GM12878 (cell line): ENCODE measurements around the gene PPP1R12B. TPM values are rescaled to one million over a fixed set of nuclear protein-coding genes. Genes with fewer than 3 reads are reported as not detected.
"Not testable (repeated sequence)": the region's sequence is repeated elsewhere in the genome, so short reads cannot be mapped to it uniquely, and the experiment has no call there.

Source experiments
- ATAC-seq: fragments of 200-7000 bp; cut with Tn5 transposase; 3 replicates; pipeline ENCODE4 v1.9.1; 2020; ENCODE audit warnings: mild to moderate bottlenecking, moderate library complexity
- BruUV-seq: library from RNA; stranded (reverse); fragments of 400-500 nt; replicated peaks from 2 replicates; lab custom pipeline; 2021; lab: Mats Ljungman, UMichigan
- CTCF ChIA-PET: fragments of 300-600 bp; sonication (Branson Sonifier 250); formaldehyde crosslinking; extraction: SDS; loops from one replicate; lab custom pipeline; 2021; ENCODE audit warnings: inconsistent platforms; lab: Yijun Ruan, JAX
- POLR2A ChIA-PET: fragments of 350-600 bp; formaldehyde crosslinking; extraction: SDS; loops from one replicate; lab custom pipeline; 2021; ENCODE audit warnings: inconsistent platforms; lab: Charles Lee
- RAD21 ChIA-PET: fragments of 300-600 bp; sonication (Branson Sonifier 250); formaldehyde crosslinking; loops from one replicate; lab custom pipeline; 2023; ENCODE audit warnings: antibody characterized with exemption; ENCODE audit not compliant: unreplicated experiment; lab: Charles Lee
- SMC1A ChIA-PET: fragments of 300-600 bp; sonication (Branson Sonifier 250); formaldehyde crosslinking; loops from one replicate; lab custom pipeline; 2023; ENCODE audit not compliant: unreplicated experiment, uncharacterized antibody; lab: Charles Lee
- DNase-seq: peaks from one replicate; pipeline ENCODE4 v3.0.0-alpha.2; 2011; ENCODE audit warnings: low read depth, low spot score
- FAIRE-seq: peaks from 3 replicates; lab custom pipeline; 2011; peaks lifted over from hg19 to GRCh38; lab: Jason Lieb, UNC
- H2AFZ ChIP-seq: 2 replicates; pipeline ENCODE4 v1.6.0; 2011; ENCODE audit warnings: low read depth, low read length, control low read depth; ENCODE audit not compliant: control insufficient read depth
- H3K27ac ChIP-seq: 2 replicates; pipeline ENCODE4 v1.5.1; 2011; ENCODE audit warnings: control low read depth; ENCODE audit not compliant: control insufficient read depth, insufficient read depth
- H3K27me3 ChIP-seq, 2 experiments: replicated peaks in 1 of 2; 2 replicates each; pipeline versions ENCODE4 v1.6.0 to v1.6.1; 2011; ENCODE audit warnings: low read length in 1 of 2; ENCODE audit not compliant: control insufficient read depth in 2 of 2, insufficient read depth in 2 of 2
- H3K36me3 ChIP-seq, 2 experiments: 2 replicates each; pipeline ENCODE4 v1.5.1; 2011; ENCODE audit warnings: low read length in 1 of 2; ENCODE audit not compliant: control insufficient read depth in 2 of 2, insufficient read depth in 2 of 2
- H3K4me1 ChIP-seq: 2 replicates; pipeline ENCODE4 v1.6.1; 2011; ENCODE audit warnings: mild to moderate bottlenecking, low read length, moderate library complexity, mixed read lengths; ENCODE audit not compliant: control insufficient read depth, insufficient read depth
- H3K4me2 ChIP-seq: 2 replicates; pipeline ENCODE4 v1.6.0; 2011; ENCODE audit warnings: control low read depth; ENCODE audit not compliant: control insufficient read depth, insufficient read depth
- H3K4me3 ChIP-seq: fragments of 200-600 bp; sonication (generic); 2 replicates; pipeline ENCODE4 v1.5.1; 2016
- H3K79me2 ChIP-seq: 2 replicates; pipeline ENCODE4 v1.6.0; 2011; ENCODE audit warnings: low read length; ENCODE audit not compliant: control insufficient read depth, insufficient read depth
- H3K9ac ChIP-seq: 2 replicates; pipeline ENCODE4 v1.8.0; 2011; ENCODE audit warnings: low read length, control low read depth, mixed read lengths; ENCODE audit not compliant: control insufficient read depth, insufficient read depth
- H3K9me3 ChIP-seq: replicated peaks from 3 replicates; pipeline ENCODE4 v1.5.1; 2011; ENCODE audit warnings: mild to moderate bottlenecking, low read length; ENCODE audit not compliant: control insufficient read depth, insufficient read depth
- H4K20me1 ChIP-seq: 2 replicates; pipeline ENCODE4 v1.6.0; 2011; ENCODE audit not compliant: control insufficient read depth, insufficient read depth
- ASH2L ChIP-seq: fragments of 300-600, 200-600 bp; sonication (generic); IDR thresholded peaks from 2 replicates; pipeline ENCODE4 v1.6.1; 2017; ENCODE audit warnings: low read depth, mild to moderate bottlenecking, borderline replicate concordance
- BACH1 ChIP-seq: fragments of 450-650 bp; IDR thresholded peaks from 2 replicates; pipeline ENCODE4 v1.6.1; 2017; ENCODE audit warnings: mild to moderate bottlenecking, borderline replicate concordance
- HDAC6 ChIP-seq: fragments of 200-600 bp; sonication (generic); IDR thresholded peaks from one replicate; pipeline ENCODE4 v1.8.0; 2017; ENCODE audit warnings: antibody characterized with exemption; ENCODE audit not compliant: unreplicated experiment
- KDM1A ChIP-seq: fragments of 200-600 bp; sonication (generic); IDR thresholded peaks from 2 replicates; pipeline ENCODE4 v1.6.1; 2016; ENCODE audit warnings: borderline replicate concordance
- LARP7 ChIP-seq: fragments of 450-650 bp; IDR thresholded peaks from 2 replicates; pipeline ENCODE4 v1.6.1; 2017; ENCODE audit warnings: mild to moderate bottlenecking
- POU2F2 ChIP-seq: IDR thresholded peaks from 3 replicates; pipeline ENCODE4 v1.6.1; 2011; ENCODE audit warnings: low read depth, mild to moderate bottlenecking, low read length, borderline replicate concordance
- SREBF2 ChIP-seq: IDR thresholded peaks from 2 replicates; pipeline ENCODE4 v1.6.1; 2012; ENCODE audit warnings: mild to moderate bottlenecking, low read length
- WGBS: methylation state at CpG from one replicate; pipeline ENCODE4 v1.1.6; 2016; ENCODE audit warnings: low lambda C conversion rate; ENCODE audit not compliant: insufficient replicate concordance, insufficient coverage; ENCODE audit errors: missing lambda C conversion rate; 5-methylcytosine and 5-hydroxymethylcytosine counted together
- in situ Hi-C: fragments of 300-500 bp; cut with MboI; formaldehyde crosslinking; loops from 9 replicates; pipeline ENCODE4 v1.14.3; 2018; ENCODE audit warnings: mixed read lengths
- intact Hi-C: fragments of 100-400 bp; cut with micrococcal nuclease; formaldehyde crosslinking; loops from one replicate; pipeline ENCODE4 v1.14.2; 2022; ENCODE audit not compliant: unreplicated experiment
- polyA plus RNA-seq, 11 experiments: library from polyadenylated mRNA; depleted of rRNA in 4 of 11; unstranded in 6 of 11; stranded (reverse) in 5 of 11; fragments of >200 nt; fragmentation: Nextera tagmentation in 4 of 11; fragmentation: Illumina TruSeq in 1 of 11; extraction: Ambion mirVana in 4 of 11; extraction: Trizol in 1 of 11; gene quantifications; 1 replicate in 1 of 11; 2 replicates in 10 of 11; pipeline versions ENCODE4 v1.2.1 to v1.2.3, GENCODE V29; 2011 to 2016; ENCODE audit warnings: inconsistent platforms in 2 of 11, missing spikeins in 2 of 11, low read depth in 1 of 11
- total RNA-seq, 4 experiments: library from RNA; depleted of rRNA in 3 of 4; stranded (reverse); fragments of >200 nt in 3 of 4; fragmentation: Illumina TruSeq in 1 of 4; extraction: Trizol in 1 of 4; gene quantifications; 2 replicates each; pipeline versions ENCODE4 v1.2.1 to v1.2.3, GENCODE V29; 2013 to 2021
- TF ChIP-seq, protein P1 (sequence below), 3 experiments: IDR thresholded peaks in 2 of 3; conservative IDR thresholded peaks in 1 of 3; 2 replicates each; pipeline ENCODE4 v1.5.1; 2011; ENCODE audit warnings: low read depth in 3 of 3, low read length in 3 of 3, mild to moderate bottlenecking in 3 of 3, control low read depth in 2 of 3, moderate library complexity in 2 of 3, inconsistent platforms in 1 of 3, mixed read lengths in 1 of 3; ENCODE audit not compliant: control insufficient read depth in 2 of 3, insufficient read depth in 1 of 3; ENCODE audit errors: extremely low read depth in 1 of 3

The PPP1R12B gene
- total and polyA plus RNA-seq, 10 of the 15 experiments (the other 5 are each of a cell fraction or from before 2014, with no cell fraction given): 0.29 to 9.4 (median 4.7) TPM

DNA sequence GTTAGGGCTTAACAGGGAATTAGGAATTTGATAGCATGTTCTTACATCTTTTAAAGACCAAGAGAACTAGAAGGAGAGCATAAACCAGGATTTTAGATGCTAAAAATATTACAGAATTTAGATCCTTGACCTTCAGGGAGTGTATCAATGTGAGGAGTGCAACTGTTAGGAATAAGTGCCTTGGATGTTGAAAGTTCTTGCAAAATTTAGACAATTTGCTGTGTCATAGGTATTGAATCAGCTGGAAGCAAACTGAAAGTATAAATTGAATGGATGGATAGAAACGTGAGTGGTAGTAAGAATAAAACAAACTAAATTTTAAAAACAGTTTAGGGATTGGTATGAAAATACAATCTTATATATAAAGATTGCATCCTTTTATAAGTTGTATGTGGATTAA, 27.7 kb downstream of the PPP1R12B start:
- intact Hi-C loops: no loop called here

DNA sequence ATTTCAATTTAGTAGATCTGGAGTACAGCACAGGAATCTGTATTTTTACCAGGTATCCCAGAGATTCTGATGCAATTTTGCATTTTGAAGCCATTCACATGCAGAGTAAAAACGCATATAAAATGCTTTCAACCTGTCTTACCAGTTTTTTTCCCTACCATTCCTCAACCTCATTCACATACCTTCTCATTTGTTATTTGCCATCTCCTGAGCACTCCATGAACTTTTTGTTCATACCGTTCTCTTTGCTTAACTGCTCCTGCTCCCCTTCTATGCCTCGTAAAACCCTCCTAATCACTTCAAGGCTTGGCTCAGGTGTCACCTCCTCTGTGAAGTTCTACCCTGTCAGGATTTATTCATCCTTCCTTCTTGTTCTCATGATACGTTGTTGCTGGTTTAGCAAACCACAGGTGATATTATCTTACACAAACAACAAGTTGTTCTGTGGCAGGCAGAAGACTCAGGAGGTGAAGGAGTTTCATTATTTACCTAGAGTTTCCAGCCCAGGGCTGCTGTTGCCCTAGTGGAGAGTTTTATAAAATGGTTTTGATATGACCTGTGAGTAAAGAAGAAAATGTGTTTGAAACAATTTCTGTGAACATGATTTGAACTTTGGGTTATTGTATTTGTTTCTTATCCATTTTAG, 31.5 kb downstream of the PPP1R12B start:
- DNase-seq, intact Hi-C loops: not testable (repeated sequence)

More for the DNA sequence above, 27.7 kb downstream of the PPP1R12B start:
- TF ChIP-seq HDAC6 (no peak), POU2F2 (no peak), ASH2L (no peak), SREBF2 (no peak), LARP7 (no peak), KDM1A (no peak), BACH1 (no peak)
- H3K4me2 ChIP-seq: no peak overlapping the region
- BruUV-seq: no TSS peak
- 94% methylated on average over 1 of the region's 1 CpG for WGBS
- H3K4me3 ChIP-seq: no peak overlapping the region
- H3K27me3 ChIP-seq: no peaks in the 10 kb centered on the region
- POLR2A ChIA-PET: no interaction called here
- H3K36me3 ChIP-seq: no peaks in the 10 kb centered on the region
- FAIRE-seq (no peak), DNase-seq (no peak), ATAC-seq (no peak)
- in situ Hi-C loops: no loop called here
- no peaks in the 10 kb centered on the region for H4K20me1 ChIP-seq
- H3K9me3 ChIP-seq: no peaks in the 10 kb centered on the region
- CTCF ChIA-PET: interaction anchor here (0.6 kb wide), 2 partner anchors 284 to 618 kb away, joined by 3 read pairs; no protein-coding TSS in a partner anchor
- SMC1A ChIA-PET: no interaction called here
- H2AFZ ChIP-seq: no peak overlapping the region
- RAD21 ChIA-PET: no interaction called here
- H3K79me2 ChIP-seq: no peaks in the 10 kb centered on the region
- H3K9ac ChIP-seq: no peak overlapping the region
- H3K4me1 ChIP-seq: peaks cover 7% of the 10 kb centered on the region
- H3K27ac ChIP-seq: no peak overlapping the region

More for the DNA sequence above, 31.5 kb downstream of the PPP1R12B start:
- in situ Hi-C loops, H3K4me1 ChIP-seq, H3K27me3 ChIP-seq, CTCF ChIA-PET, RAD21 ChIA-PET, BruUV-seq, H2AFZ ChIP-seq, FAIRE-seq, H3K36me3 ChIP-seq, H3K27ac ChIP-seq, POLR2A ChIA-PET, SMC1A ChIA-PET, H3K4me2 ChIP-seq, H3K9me3 ChIP-seq: not testable (repeated sequence)
- peak; percentile 50; the same call in 1 of the 3 replicates for ATAC-seq
- WGBS: 42% methylated on average over 4 of the region's 4 CpGs
- TF ChIP-seq, protein P1, sequence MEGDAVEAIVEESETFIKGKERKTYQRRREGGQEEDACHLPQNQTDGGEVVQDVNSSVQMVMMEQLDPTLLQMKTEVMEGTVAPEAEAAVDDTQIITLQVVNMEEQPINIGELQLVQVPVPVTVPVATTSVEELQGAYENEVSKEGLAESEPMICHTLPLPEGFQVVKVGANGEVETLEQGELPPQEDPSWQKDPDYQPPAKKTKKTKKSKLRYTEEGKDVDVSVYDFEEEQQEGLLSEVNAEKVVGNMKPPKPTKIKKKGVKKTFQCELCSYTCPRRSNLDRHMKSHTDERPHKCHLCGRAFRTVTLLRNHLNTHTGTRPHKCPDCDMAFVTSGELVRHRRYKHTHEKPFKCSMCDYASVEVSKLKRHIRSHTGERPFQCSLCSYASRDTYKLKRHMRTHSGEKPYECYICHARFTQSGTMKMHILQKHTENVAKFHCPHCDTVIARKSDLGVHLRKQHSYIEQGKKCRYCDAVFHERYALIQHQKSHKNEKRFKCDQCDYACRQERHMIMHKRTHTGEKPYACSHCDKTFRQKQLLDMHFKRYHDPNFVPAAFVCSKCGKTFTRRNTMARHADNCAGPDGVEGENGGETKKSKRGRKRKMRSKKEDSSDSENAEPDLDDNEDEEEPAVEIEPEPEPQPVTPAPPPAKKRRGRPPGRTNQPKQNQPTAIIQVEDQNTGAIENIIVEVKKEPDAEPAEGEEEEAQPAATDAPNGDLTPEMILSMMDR (IDR thresholded peaks at IDR 0.05 in 2 of 3, conservative IDR thresholded peaks at IDR 0.05 in 1 of 3; ENCODE audit: control insufficient read depth in 2 of 3, extremely low read depth in 1 of 3, insufficient read depth in 1 of 3, low read depth in 3 of 3, low read length in 3 of 3): 0 out of 6 replicates have a peak, but pooled peaks of 1 of the 3 experiments have one; percentile 3
- TF ChIP-seq, all 136 proteins: peak for 1; not testable (repeated sequence) for 135
- not testable (repeated sequence) for H4K20me1 ChIP-seq, H3K79me2 ChIP-seq, H3K9ac ChIP-seq, H3K4me3 ChIP-seq
